ENCODE measurements around the gene SNAP29.

DNA sequence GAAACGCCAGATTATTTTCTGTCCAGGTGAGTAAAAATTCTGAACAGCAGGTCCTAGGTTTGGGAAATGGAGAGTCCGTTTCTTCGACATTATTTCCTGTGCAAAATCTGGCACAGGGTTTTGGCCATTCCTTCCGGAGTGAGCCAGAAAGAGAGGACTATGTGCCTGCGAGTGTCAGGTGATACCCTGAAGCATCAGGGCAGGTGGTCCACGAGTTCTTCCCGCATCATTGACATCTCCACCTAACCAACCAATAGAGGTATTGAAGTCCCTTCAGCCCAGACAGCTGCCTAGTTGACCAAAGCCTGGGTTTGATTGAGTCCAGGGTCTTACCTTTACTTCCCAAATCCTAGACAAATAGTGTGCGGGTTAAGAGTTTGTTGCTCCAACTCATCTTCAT, 808 bp downstream of the SNAP29 start:
- TF ChIP-seq, protein P1, sequence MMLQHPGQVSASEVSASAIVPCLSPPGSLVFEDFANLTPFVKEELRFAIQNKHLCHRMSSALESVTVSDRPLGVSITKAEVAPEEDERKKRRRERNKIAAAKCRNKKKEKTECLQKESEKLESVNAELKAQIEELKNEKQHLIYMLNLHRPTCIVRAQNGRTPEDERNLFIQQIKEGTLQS (IDR thresholded peaks at IDR 0.05): no peak
- TF ChIP-seq, protein P2, sequence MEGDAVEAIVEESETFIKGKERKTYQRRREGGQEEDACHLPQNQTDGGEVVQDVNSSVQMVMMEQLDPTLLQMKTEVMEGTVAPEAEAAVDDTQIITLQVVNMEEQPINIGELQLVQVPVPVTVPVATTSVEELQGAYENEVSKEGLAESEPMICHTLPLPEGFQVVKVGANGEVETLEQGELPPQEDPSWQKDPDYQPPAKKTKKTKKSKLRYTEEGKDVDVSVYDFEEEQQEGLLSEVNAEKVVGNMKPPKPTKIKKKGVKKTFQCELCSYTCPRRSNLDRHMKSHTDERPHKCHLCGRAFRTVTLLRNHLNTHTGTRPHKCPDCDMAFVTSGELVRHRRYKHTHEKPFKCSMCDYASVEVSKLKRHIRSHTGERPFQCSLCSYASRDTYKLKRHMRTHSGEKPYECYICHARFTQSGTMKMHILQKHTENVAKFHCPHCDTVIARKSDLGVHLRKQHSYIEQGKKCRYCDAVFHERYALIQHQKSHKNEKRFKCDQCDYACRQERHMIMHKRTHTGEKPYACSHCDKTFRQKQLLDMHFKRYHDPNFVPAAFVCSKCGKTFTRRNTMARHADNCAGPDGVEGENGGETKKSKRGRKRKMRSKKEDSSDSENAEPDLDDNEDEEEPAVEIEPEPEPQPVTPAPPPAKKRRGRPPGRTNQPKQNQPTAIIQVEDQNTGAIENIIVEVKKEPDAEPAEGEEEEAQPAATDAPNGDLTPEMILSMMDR (IDR thresholded peaks at IDR 0.05; ENCODE audit: low read depth, low read length, missing input control): no peak
- TF ChIP-seq, protein P3, sequence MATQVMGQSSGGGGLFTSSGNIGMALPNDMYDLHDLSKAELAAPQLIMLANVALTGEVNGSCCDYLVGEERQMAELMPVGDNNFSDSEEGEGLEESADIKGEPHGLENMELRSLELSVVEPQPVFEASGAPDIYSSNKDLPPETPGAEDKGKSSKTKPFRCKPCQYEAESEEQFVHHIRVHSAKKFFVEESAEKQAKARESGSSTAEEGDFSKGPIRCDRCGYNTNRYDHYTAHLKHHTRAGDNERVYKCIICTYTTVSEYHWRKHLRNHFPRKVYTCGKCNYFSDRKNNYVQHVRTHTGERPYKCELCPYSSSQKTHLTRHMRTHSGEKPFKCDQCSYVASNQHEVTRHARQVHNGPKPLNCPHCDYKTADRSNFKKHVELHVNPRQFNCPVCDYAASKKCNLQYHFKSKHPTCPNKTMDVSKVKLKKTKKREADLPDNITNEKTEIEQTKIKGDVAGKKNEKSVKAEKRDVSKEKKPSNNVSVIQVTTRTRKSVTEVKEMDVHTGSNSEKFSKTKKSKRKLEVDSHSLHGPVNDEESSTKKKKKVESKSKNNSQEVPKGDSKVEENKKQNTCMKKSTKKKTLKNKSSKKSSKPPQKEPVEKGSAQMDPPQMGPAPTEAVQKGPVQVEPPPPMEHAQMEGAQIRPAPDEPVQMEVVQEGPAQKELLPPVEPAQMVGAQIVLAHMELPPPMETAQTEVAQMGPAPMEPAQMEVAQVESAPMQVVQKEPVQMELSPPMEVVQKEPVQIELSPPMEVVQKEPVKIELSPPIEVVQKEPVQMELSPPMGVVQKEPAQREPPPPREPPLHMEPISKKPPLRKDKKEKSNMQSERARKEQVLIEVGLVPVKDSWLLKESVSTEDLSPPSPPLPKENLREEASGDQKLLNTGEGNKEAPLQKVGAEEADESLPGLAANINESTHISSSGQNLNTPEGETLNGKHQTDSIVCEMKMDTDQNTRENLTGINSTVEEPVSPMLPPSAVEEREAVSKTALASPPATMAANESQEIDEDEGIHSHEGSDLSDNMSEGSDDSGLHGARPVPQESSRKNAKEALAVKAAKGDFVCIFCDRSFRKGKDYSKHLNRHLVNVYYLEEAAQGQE (IDR thresholded peaks at IDR 0.05): no peak
- TF ChIP-seq EGR1 (IDR thresholded peaks at IDR 0.05; ENCODE audit: low read depth in 2 of 2): no peak
- TF ChIP-seq, protein P4, sequence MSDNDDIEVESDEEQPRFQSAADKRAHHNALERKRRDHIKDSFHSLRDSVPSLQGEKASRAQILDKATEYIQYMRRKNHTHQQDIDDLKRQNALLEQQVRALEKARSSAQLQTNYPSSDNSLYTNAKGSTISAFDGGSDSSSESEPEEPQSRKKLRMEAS (IDR thresholded peaks at IDR 0.05): no peak
- TF ChIP-seq SP1 (IDR thresholded peaks at IDR 0.05): no peak
- TF ChIP-seq RAD21 (IDR thresholded peaks at IDR 0.05): no peak
- no peak for TF ChIP-seq TAF1 (conservative IDR thresholded peaks at IDR 0.05)
- no peak for TF ChIP-seq GABPA (IDR thresholded peaks at IDR 0.05 in 1 of 2, conservative IDR thresholded peaks at IDR 0.05 in 1 of 2)

Measured in liver (tissue), 3 donors.